Cardiac muscle cell (in vitro differentiated cells and primary cell): ENCODE measurements around the gene SPRYD3. TPM values are rescaled to one million over a fixed set of nuclear protein-coding genes. Genes with fewer than 3 reads are reported as not detected.
A peak's percentile ranks its signal among the peaks of the same experiment; 100 is the strongest.

Experiments used
- DNase-seq, 2 donors: peaks; one replicate each; pipeline versions ENCODE4 v3.0.0 to v3.0.0-alpha.2; 2010 to 2017; ENCODE audit warnings: low read depth in 1 of 2, low spot score in 1 of 2
- H3K27ac ChIP-seq: fragments of 200-600 bp; sonication (generic); 2 replicates; pipeline ENCODE4 v1.5.1; 2016
- H3K27me3 ChIP-seq: fragments of 200-600 bp; sonication (generic); 2 replicates; pipeline ENCODE4 v1.6.0; 2016; ENCODE audit warnings: control low read depth
- H3K36me3 ChIP-seq: fragments of 200-600 bp; sonication (generic); 2 replicates; pipeline ENCODE4 v1.5.1; 2016; ENCODE audit warnings: control low read depth
- H3K4me1 ChIP-seq: fragments of 200-600 bp; sonication (generic); 2 replicates; pipeline ENCODE4 v1.8.1; 2017; ENCODE audit warnings: low read depth, mild to moderate bottlenecking, mixed run types
- H3K4me3 ChIP-seq: fragments of 200-600 bp; sonication (generic); 2 replicates; pipeline ENCODE4 v1.5.1; 2016; ENCODE audit warnings: mild to moderate bottlenecking
- H3K9me3 ChIP-seq: fragments of 200-600 bp; sonication (generic); 2 replicates; pipeline ENCODE4 v1.5.1; 2017; ENCODE audit warnings: low read depth, mild to moderate bottlenecking, control low read depth
- polyA plus RNA-seq: library from polyadenylated mRNA; unstranded; fragments of >200 nt; fragmentation: Nextera tagmentation; extraction: Ambion mirVana; gene quantifications from 2 replicates; pipeline ENCODE4 v1.2.1, GENCODE V29; 2016
- total RNA-seq: library from RNA; depleted of rRNA; stranded (reverse); fragments of >200 nt; gene quantifications from 2 replicates; pipeline ENCODE4 v1.2.3, GENCODE V29; 2016
- TF ChIP-seq, protein P1 (sequence below): IDR thresholded peaks from 2 replicates; pipeline ENCODE4 v1.5.1; 2012; ENCODE audit warnings: low read depth, mild to moderate bottlenecking, low read length

Gene SPRYD3
- total and polyA plus RNA-seq, 2 experiments from 2014 or later, result 14.8 to 17.6 TPM

DNA sequence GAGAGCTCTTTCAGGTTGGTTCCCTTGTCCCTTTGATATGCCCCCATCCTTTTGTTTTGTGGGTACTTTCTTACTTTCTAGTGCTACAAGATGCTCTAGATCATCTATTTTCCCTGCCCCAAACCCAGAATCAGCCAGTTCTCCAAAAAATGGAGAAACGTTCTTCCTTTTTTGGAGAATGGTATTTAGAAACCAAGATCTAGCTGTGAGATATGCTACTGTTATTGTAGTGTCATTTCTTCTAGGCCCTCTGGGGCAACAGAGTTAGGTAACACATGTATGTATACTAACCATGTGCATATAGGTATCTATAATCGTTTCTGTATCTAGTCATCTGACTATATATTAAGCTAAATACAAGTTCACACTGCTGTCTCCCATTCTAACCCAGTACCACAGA lies 11.4 kb upstream of the SPRYD3 start:
- Histone ChIP-seq H3K4me3 (no peak overlapping the region), H3K27ac (no peak overlapping the region), H3K27me3 (no peaks in the 10 kb centered on the region), H3K9me3 (no peaks in the 10 kb centered on the region), H3K36me3 (no peaks in the 10 kb centered on the region), H3K4me1 (no peaks in the 10 kb centered on the region)
- TF ChIP-seq, protein P1, sequence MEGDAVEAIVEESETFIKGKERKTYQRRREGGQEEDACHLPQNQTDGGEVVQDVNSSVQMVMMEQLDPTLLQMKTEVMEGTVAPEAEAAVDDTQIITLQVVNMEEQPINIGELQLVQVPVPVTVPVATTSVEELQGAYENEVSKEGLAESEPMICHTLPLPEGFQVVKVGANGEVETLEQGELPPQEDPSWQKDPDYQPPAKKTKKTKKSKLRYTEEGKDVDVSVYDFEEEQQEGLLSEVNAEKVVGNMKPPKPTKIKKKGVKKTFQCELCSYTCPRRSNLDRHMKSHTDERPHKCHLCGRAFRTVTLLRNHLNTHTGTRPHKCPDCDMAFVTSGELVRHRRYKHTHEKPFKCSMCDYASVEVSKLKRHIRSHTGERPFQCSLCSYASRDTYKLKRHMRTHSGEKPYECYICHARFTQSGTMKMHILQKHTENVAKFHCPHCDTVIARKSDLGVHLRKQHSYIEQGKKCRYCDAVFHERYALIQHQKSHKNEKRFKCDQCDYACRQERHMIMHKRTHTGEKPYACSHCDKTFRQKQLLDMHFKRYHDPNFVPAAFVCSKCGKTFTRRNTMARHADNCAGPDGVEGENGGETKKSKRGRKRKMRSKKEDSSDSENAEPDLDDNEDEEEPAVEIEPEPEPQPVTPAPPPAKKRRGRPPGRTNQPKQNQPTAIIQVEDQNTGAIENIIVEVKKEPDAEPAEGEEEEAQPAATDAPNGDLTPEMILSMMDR, result no peak
- DNase-seq, result no peak

DNA sequence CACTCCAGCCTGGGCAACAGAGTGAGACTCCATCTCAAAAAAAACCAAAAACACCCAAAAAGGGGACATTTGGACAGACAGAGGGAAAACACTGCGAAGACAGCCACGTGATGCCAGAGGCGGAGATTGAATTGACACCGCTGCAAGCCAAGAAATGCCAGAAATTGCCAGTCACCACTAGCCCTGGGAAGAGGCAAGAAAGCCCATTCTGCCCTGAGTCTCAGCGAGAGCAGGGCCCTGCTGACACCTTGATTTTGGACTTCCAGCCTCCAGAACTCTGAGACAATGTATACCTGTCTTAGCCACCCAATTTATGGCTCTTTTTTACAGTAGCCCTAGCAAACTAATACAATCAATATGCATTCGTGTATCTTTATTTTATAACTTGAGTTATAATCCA lies 10.9 kb upstream of the SPRYD3 start:
- Histone ChIP-seq H3K27ac (no peak overlapping the region), H3K4me3 (no peak overlapping the region), H3K4me1 (no peaks in the 10 kb centered on the region), H3K9me3 (no peaks in the 10 kb centered on the region), H3K27me3 (no peaks in the 10 kb centered on the region), H3K36me3 (no peaks in the 10 kb centered on the region)
- TF ChIP-seq, protein P1, result no peak
- no peak for DNase-seq

DNA sequence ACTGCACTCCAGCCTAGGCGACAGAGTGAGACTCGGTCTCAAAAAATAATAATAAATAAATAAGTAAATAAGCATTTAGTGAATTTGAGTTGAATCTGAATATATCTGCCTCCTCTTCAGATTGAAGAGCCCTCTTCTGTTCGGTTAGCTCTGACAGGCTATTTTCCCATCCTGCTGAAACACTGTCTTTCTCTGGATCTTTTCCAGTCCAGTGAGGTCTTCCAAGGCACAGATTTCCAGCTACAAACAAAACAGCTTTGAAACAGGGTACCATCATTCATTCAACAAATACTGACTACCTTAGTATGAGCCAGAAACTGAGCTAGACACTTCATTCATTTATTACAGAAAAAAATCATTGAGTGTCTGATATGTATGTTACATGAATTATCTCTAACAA lies 7.2 kb upstream of the SPRYD3 start:
- no peak for DNase-seq
- H3K4me3 ChIP-seq, result no peak overlapping the region
- TF ChIP-seq, protein P1, result no peak
- H3K4me1 ChIP-seq, result no peaks in the 10 kb centered on the region
- no peak overlapping the region for H3K27ac ChIP-seq
- no peaks in the 10 kb centered on the region for H3K36me3 ChIP-seq
- H3K9me3 ChIP-seq, result no peaks in the 10 kb centered on the region
- no peaks in the 10 kb centered on the region for H3K27me3 ChIP-seq

DNA sequence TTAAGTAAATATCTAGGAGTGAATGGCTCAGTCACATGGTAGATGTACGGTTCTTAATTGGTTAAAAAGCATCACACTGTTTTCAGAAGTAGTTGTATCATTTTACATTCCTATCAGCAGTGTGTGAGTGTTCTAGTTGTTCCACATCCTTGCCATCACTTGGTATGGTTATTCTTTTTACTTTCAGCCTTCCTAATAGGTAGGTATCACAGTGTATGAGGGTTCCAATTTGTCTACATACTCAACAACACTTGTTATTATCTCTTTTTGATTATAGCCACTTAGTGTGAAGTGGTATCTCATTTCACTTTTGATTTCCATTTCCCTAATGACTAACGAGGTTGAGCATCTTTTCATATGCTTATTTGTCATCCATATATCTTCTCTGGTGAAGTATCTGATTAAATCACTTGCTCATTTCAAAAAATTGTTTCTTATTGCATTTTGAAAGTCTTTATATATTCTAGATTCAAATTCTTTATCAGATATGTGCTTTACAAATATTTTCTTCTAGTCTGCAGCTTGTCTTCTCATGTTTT lies 3.5 kb upstream of the SPRYD3 start:
- H3K4me1 ChIP-seq, result peaks cover 17% of the 10 kb centered on the region
- H3K4me3 ChIP-seq, result no peak overlapping the region
- no peak overlapping the region for H3K27ac ChIP-seq
- no peaks in the 10 kb centered on the region for H3K9me3 ChIP-seq
- TF ChIP-seq, protein P1, result no peak
- no peaks in the 10 kb centered on the region for H3K27me3 ChIP-seq
- no peak for DNase-seq
- no peaks in the 10 kb centered on the region for H3K36me3 ChIP-seq

DNA sequence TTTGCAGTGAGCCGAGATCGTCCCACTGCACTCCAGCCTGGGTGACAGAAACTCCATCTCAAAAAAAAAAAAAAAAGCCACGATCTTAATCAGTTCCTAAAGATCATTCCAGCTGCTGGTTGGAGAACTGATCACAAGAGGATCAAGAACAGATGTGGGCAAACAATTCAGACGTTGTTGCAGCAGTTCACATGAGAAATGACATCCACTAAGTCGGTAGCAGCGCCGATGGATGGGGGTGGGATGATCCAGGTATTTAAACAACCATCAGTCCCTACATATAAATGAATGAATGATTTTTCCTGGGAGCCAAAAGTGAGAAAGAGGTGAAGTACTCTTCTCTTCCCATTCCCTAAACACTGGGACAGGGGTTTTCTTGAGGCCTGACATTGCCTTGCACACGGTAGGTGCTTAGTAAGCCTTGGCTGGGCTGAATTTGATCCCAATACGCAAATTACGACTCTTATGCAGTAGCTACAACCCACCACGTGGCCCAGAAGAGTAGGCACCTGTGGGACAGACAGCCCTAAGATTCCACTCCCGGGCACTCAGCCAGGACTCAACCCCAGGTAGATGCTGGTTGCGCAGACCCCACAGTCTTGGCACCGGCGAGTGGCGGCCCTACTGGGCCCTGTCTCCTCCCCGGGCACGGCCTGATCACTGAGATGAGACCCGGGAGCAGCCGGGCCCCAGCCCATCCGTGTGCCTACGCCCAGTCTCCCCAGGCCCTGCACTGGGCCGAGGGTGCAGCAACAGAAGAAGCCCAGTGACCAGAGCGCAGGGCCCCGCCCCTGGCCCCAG lies 565 bp downstream of the SPRYD3 start:
- Histone ChIP-seq H3K4me1 (peaks cover 30% of the 10 kb centered on the region), H3K36me3 (peaks cover 3% of the 10 kb centered on the region), H3K27me3 (no peaks in the 10 kb centered on the region), H3K9me3 (no peaks in the 10 kb centered on the region), H3K4me3 (peak overlapping the region; percentile 33), H3K27ac (peak overlapping the region; percentile 74)
- TF ChIP-seq, protein P1, result no peak
- DNase-seq, result no peak
